ENCODE results near the gene GPR173.

GPR173 gene

GRCh38 chrX:53081925-53082772 lies 33.6 kb downstream of the GPR173 start, which contains the start of gene TSPYL2:
Gene TSPYL2, plus strand, starts transcription at chrX:53082367. Its CDS starts 132 bp downstream, at chrX:53082499.
- Histone ChIP-seq H3K27ac (peak within 1 kb of the TSS; percentile 47), H3K4me1 (ENCODE audit: control insufficient read depth in 1 of 2, insufficient read depth in 1 of 2, low read depth in 1 of 2, low read length in 1 of 2) (peaks cover 7 to 8% of the 10 kb centered on the region in 2 experiments), H3K9me3 (no peaks in the 10 kb centered on the region), H3K36me3 (no peaks in the 10 kb centered on the region), H3K4me3 (ENCODE audit: low read depth in 1 of 2, low read length in 1 of 2) (peak within 1 kb of the TSS; percentile 57 to 72), H3K27me3 (peaks cover 11% of the 10 kb centered on the region)
- no peak for TF ChIP-seq CTCF (IDR thresholded peaks at IDR 0.05)

- no peak overlapping the region for H3K27ac ChIP-seq
- no peaks in the 10 kb centered on the region for H3K9me3 ChIP-seq
- H3K27me3 ChIP-seq = peaks cover 11% of the 10 kb centered on the region
- peak overlapping the region; percentile 57 to 72 for H3K4me3 ChIP-seq (ENCODE audit: low read depth in 1 of 2, low read length in 1 of 2)
- TF ChIP-seq CTCF (IDR thresholded peaks at IDR 0.05) = no peak
- H3K4me1 ChIP-seq (ENCODE audit: control insufficient read depth in 1 of 2, insufficient read depth in 1 of 2, low read depth in 1 of 2, low read length in 1 of 2) = peaks cover 12 to 15% of the 10 kb centered on the region in 2 experiments
- no peaks in the 10 kb centered on the region for H3K36me3 ChIP-seq
Measured at GRCh38 chrX:53082773-53083616, 34.4 kb downstream of the GPR173 start.

- peaks cover 11% of the 10 kb centered on the region for H3K27me3 ChIP-seq
- H3K27ac ChIP-seq = no peak overlapping the region
- no peaks in the 10 kb centered on the region for H3K36me3 ChIP-seq
- no peak overlapping the region for H3K4me3 ChIP-seq (ENCODE audit: low read depth in 1 of 2, low read length in 1 of 2)
- no peaks in the 10 kb centered on the region for H3K9me3 ChIP-seq
- TF ChIP-seq CTCF (IDR thresholded peaks at IDR 0.05) = no peak
- peaks cover 23 to 26% of the 10 kb centered on the region in 2 experiments for H3K4me1 ChIP-seq (ENCODE audit: control insufficient read depth in 1 of 2, insufficient read depth in 1 of 2, low read depth in 1 of 2, low read length in 1 of 2)
Measured at GRCh38 chrX:53084043-53084570, 35.5 kb downstream of the GPR173 start.

GRCh38 chrX:53084863-53085262 lies 36.3 kb downstream of the GPR173 start:
- Histone ChIP-seq H3K27ac (no peak overlapping the region), H3K4me1 (ENCODE audit: control insufficient read depth in 1 of 2, insufficient read depth in 1 of 2, low read depth in 1 of 2, low read length in 1 of 2) (peaks cover 25 to 28% of the 10 kb centered on the region in 2 experiments)
- no peak for TF ChIP-seq CTCF (IDR thresholded peaks at IDR 0.05)

GRCh38 chrX:53085661-53086229 lies 37.2 kb downstream of the GPR173 start:
- Histone ChIP-seq H3K4me1 (ENCODE audit: control insufficient read depth in 1 of 2, insufficient read depth in 1 of 2, low read depth in 1 of 2, low read length in 1 of 2) (peaks cover 25 to 28% of the 10 kb centered on the region in 2 experiments), H3K27me3 (peaks cover 11% of the 10 kb centered on the region), H3K27ac (no peak overlapping the region), H3K36me3 (no peaks in the 10 kb centered on the region), H3K9me3 (no peaks in the 10 kb centered on the region), H3K4me3 (ENCODE audit: low read depth in 1 of 2, low read length in 1 of 2) (no peak overlapping the region)
- no peak for TF ChIP-seq CTCF (IDR thresholded peaks at IDR 0.05)

More at GRCh38 chrX:53084863-53085262, 36.3 kb downstream of the GPR173 start:
- Histone ChIP-seq H3K4me3 (ENCODE audit: low read depth in 1 of 2, low read length in 1 of 2) (no peak overlapping the region), H3K36me3 (no peaks in the 10 kb centered on the region), H3K27me3 (peaks cover 11% of the 10 kb centered on the region), H3K9me3 (no peaks in the 10 kb centered on the region)

All from neutrophil (primary cell).